GM19452 (cell line): Measurements from ENCODE around the gene METTL6.
"Not testable (repeated sequence)": the region's sequence is repeated elsewhere in the genome, so short reads cannot be mapped to it uniquely, and the experiment has no call there.

Experiments
- ATAC-seq: cut with Tn5 transposase; IDR thresholded peaks from one replicate; pipeline ENCODE4 v1.9.1; 2021; ENCODE audit not compliant: unreplicated experiment

Gene METTL6

GRCh38 chr3:15375461-15376000 lies 51.8 kb downstream of the METTL6 start:
- ATAC-seq, result no peak

- no peak for ATAC-seq
Measured at GRCh38 chr3:15372918-15373317, 54.4 kb downstream of the METTL6 start.

GRCh38 chr3:15368561-15369135 lies 58.7 kb downstream of the METTL6 start:
- no peak for ATAC-seq

GRCh38 chr3:15367059-15367458 lies 60.3 kb downstream of the METTL6 start:
- no peak for ATAC-seq

- ATAC-seq, result not testable (repeated sequence)
Measured at GRCh38 chr3:15364078-15364477, 63.3 kb downstream of the METTL6 start.

- ATAC-seq, result peak; percentile 80
Measured at GRCh38 chr3:15361494-15362214, 65.7 kb downstream of the METTL6 start.

GRCh38 chr3:15360788-15361493 lies 66.4 kb downstream of the METTL6 start:
- ATAC-seq, result no peak
